ENCODE measurements around the gene GPHN.
"Not testable (repeated sequence)": the region's sequence is repeated elsewhere in the genome, so short reads cannot be mapped to it uniquely, and the experiment has no call there.

The GPHN gene

GRCh38 chr14:66662374-66662773 lies 154.4 kb downstream of the GPHN start:
- DNase-seq (ENCODE audit: low spot score), result no peak

GRCh38 chr14:66677780-66678179 lies 169.8 kb downstream of the GPHN start:
- no peak for DNase-seq (ENCODE audit: low spot score)

DNA sequence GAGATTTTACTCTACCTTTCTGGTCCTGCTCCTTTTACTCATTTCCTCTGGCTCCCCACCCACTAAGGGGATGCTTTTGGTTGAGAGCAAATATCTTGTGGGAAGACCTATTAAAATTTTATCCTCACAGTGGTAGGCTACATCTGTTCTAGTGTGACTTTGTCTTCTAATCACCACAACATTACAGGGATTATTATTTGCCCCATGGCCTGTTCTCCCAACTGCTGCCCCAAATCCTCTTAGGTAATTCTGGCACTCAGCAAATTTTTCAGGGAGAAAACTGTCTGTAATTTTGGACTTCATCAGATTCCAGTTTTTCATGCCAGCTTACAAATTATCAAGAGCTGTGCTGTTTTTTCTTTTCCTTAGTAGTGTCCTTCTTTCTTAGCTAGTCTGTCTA lies 172.3 kb downstream of the GPHN start:
- DNase-seq (ENCODE audit: low spot score), result no peak

- peak; percentile 38 for DNase-seq (ENCODE audit: low spot score)
These were observed 188.4 kb downstream of the GPHN start for GRCh38 chr14:66696326-66696725.

- no peak for DNase-seq (ENCODE audit: low spot score)
These were observed 190.6 kb downstream of the GPHN start for GRCh38 chr14:66698503-66698902.

GRCh38 chr14:66701813-66702212 lies 193.9 kb downstream of the GPHN start:
- DNase-seq (ENCODE audit: low spot score), result no peak

GRCh38 chr14:66708267-66708666 lies 200.3 kb downstream of the GPHN start:
- no peak for DNase-seq (ENCODE audit: low spot score)

DNA sequence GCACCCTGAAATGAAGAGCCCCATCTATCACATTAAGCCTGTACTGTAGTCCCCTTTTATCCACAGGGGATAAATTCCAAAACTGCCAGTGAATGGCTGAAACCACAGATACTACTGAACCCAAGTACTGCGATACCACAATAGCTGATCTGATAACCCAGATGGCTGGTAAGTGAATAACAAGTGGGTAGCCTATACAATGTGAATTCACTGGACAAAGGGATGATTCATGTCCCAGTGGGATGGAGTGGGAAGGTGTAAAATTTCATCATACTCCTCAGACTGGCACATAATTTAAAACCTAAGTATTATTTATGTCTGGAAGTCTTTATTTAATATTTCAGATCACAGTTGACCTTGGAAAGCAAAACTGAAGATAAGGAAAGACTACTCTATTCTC lies 201.3 kb downstream of the GPHN start:
- peak; percentile 69 for DNase-seq (ENCODE audit: low spot score)

DNA sequence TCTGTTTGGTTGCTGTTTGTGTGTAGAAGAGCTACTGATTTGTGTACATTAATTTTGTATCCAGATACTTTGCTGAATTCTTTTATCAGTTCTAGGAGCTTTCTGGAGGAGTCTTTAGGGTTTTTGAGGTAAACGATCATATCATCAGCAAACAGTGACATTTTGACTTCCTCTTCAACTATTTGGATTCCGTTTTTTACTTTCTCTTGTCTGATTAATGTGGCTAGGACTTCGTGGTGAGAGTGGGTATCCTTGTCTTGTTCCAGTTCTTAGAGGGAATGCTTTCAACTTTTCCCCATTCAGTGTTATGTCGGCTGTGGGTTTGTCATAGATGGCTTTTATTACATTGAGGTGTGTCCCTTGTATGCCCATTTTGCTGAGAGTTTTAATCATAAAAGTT lies 206.3 kb downstream of the GPHN start:
- DNase-seq (ENCODE audit: low spot score), result not testable (repeated sequence)

GRCh38 chr14:66715313-66715712 lies 207.4 kb downstream of the GPHN start:
- DNase-seq (ENCODE audit: low spot score), result not testable (repeated sequence)

- no peak for DNase-seq (ENCODE audit: low spot score)
These were observed 208.3 kb downstream of the GPHN start for GRCh38 chr14:66716227-66716626.

DNA sequence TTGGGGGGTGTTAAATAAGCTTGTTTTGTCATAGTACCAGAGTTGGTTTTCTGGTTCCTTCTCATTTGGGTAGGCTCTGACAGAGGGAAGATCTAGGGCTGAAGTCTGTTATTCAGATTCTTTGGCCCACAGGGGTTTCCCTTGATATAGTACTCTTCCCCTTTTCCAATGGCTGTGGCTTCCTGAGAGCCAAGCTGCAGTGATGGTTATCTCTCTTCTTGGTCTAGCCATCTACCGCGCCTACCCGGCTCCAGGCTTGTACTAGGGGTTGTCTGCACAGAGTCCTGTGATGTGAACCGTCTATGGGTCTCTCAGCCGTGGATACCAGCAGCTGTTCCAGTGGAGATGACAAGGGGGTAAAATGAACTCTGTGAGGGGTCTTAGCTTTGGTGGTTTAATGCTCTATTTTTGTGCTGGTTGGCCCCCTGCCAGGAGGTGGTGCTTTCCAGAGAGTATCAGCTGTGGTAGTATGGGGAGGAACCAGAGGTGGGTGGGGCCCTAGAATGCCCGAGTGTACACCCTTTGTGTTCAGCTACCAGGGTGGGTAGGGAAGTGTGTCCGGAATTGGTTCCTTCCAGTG lies 209.7 kb downstream of the GPHN start:
- no peak for DNase-seq (ENCODE audit: low spot score)

DNA sequence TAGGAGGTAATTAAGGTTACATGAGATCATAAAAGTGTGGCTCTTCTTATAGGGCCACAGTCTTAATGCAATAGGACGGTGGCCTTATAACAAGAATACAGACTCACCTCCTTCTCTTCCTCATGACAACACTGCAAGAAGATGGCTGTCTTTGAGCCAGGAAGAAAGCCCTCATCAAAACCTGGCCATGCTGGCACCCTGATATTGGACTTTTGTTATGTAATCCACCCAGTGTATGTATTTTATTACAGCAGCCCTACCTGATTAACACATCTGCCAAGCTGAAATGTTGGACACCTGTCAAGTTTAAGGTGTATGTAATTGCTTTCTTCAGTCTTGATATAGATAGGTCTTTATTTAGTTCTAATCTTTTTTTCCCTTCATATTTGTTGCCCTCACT lies 217.0 kb downstream of the GPHN start:
- DNase-seq (ENCODE audit: low spot score), result no peak

DNA sequence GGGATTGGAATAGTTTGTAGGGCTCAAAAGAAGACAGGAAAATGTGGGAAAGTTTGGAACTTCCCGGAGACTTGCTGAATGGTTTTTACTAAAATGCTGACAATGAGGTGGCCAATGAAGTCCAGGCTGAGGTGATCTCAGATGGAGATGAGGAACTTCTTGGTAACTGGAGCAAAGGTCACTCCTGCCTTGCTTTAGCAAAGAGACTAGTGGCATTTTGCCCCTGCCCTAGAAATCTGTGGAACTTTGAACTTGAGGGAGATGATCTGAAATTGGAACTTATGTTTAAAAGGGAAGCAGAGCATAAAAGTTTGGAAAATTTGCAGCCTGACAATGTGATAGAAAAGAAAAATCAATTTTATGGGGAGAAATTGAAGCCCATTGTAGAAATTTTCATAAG lies 223.4 kb downstream of the GPHN start:
- not testable (repeated sequence) for DNase-seq (ENCODE audit: low spot score)

GRCh38 chr14:66735853-66736252 lies 227.9 kb downstream of the GPHN start:
- DNase-seq (ENCODE audit: low spot score), result no peak

- no peak for DNase-seq (ENCODE audit: low spot score)
These were observed 231.9 kb downstream of the GPHN start for GRCh38 chr14:66739826-66740225.

- DNase-seq (ENCODE audit: low spot score), result no peak
These were observed 237.1 kb downstream of the GPHN start for GRCh38 chr14:66745078-66745477.

DNA sequence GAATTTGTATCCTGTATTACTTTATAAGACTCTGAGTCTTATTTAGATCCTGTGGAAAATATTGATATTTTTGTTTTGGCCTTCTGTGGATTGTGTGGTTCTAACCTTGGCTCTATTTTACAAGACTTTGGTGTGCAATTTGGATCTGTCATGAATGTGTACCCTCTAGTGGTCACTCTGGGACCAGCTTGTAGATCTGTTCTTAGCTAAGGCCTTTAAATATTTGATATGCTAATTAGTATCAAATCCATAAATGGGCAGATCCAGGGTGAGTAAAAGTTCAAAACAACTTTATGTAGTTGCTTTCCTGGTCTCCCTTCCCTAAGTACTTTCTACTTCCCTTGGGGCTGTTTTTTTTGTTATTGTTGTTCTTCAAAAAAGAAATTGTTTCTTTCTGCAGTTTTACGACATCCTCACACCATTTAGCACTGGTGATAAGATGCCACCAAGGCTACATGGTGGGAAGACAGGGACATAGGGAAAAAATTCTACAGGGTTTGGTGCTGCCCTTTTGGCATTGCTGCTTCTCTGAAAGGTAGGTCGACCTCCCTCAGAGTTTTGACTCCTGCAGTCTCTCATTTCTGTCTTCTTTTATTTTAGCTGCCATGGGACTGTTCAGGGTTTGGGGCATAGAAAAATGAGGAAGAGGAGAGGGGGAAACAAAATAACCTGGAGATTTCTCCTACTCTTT lies 238.5 kb downstream of the GPHN start:
- DNase-seq (ENCODE audit: low spot score), result peak; percentile 49

- no peak for DNase-seq (ENCODE audit: low spot score)
These were observed 244.2 kb downstream of the GPHN start for GRCh38 chr14:66752109-66752508.

GRCh38 chr14:66758031-66758613 lies 250.2 kb downstream of the GPHN start:
- DNase-seq (ENCODE audit: low spot score), result no peak

DNA sequence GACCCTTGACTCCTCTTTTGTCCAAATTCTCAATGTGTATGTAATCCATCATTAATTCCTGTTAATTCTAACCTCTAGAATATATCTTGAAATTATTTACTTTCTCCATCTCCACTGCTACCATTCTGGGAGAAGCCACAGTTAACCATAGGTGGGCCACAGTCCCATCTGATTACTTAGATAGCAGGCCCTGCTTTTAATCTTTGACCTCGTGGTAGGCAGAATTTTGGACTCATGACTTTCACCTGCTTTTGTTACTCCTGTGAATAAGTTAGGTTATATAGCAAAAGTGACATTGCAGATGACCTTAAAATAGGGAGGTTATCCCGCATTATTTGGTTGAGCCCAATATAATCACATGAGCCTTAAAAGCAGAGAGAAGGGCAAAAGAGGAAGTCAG lies 264.2 kb downstream of the GPHN start:
- DNase-seq (ENCODE audit: low spot score), result no peak

DNA sequence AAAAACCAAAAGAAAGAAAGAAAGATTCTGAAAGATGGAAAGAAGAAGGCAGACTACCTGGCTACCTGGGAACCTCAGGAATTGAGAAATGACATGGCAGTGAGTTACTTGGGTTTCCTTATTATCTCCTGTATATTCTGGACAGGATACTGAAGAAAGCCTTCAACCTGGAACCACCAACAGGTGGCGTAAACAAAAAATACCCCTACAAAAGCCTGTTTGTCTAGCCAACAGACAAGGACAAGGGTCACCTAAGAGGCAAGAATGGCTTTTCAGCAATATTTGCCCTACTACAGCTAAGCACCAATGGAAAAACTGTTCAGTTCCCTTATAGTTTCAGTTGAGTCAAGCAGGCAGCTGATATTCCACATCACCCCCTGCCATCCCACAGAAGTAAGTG lies 274.9 kb downstream of the GPHN start:
- no peak for DNase-seq (ENCODE audit: low spot score)

DNA sequence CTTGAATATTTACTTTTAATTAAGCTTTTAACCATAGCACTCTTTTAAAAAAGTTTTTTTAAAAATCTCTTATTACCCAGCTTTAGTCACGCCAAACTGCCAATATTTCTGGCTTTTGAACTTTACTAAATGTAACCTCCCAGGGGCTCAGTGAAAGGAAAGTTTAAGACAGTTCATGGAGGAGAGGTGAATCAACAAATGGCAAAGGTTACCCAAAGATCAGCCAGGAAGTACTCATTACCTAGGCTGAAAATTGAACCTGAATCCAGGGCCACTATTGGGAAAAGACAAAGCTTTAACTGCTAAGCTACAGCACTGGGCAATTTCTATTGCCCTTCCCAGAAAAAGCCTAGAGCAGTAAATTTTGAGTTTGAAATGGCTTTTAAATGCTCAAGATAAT lies 282.2 kb downstream of the GPHN start:
- DNase-seq (ENCODE audit: low spot score), result no peak

- DNase-seq (ENCODE audit: low spot score), result no peak
These were observed 295.0 kb downstream of the GPHN start for GRCh38 chr14:66802962-66803361.

Data from pons (tissue), 1 donor.